NCI-H1417 (cell line): ENCODE data around the gene NPPB.
A peak's percentile ranks its signal among the peaks of the same experiment; 100 is the strongest.
"Not testable (repeated sequence)": the region's sequence is repeated elsewhere in the genome, so short reads cannot be mapped to it uniquely, and the experiment has no call there.

Source experiments
- DNase-seq, 3 experiments: peaks; one replicate each; lab custom pipeline; 2025; lab: John Stamatoyannopoulos, UW

Gene NPPB

DNA sequence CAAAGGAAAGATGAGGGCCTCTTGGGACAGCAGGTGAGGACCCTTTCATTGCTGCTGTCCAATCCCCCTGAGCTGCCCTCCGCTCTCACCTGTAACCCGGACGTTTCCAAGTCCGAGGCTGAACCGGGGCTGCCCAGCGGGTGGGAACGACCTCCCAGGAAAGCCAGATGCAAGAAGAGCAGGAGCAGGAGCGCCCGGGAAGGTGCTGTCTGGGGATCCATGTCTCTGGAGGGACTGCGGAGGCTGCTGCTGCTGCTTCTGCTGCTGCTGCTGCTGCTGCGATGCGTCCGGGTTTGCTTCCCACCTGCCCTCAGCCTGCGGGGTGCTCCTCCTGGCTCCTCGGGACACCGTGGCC is at the start of gene NPPB:
TSS of gene NPPB (minus strand) at position 333 of the 355 bp plus-strand sequence. CDS start at position 221, 112 bp downstream.
- DNase-seq, result no peak

DNA sequence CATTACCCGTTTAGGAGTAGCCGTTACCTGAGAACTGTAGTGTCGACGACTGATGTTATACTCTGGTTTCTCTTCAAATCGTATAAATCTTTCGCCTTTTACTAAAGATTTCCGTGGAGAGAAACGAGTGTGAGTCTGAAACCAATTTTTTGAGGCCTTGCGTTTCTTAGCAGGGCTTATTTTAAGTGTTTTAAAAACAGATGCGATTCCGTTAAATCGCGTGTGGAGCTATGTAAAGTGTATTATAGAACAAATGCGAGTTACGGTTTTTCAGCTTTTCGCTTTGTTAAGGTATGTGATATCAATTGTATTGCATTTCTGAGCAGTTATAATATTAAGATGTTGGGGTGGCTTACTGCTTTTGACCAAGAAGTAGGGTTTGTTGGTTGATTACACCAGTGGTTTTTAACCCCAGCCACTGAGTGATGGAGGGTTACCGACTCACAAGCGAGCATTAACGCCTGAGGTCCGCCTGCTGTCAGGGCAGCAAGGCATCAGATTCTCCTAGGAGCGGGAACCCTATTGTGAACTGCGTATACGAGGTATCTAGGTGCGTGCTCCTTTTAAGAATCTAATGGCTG is 49.4 kb upstream of the NPPB start:
- DNase-seq, result peak; percentile 90 to 99 (median 91)

DNA sequence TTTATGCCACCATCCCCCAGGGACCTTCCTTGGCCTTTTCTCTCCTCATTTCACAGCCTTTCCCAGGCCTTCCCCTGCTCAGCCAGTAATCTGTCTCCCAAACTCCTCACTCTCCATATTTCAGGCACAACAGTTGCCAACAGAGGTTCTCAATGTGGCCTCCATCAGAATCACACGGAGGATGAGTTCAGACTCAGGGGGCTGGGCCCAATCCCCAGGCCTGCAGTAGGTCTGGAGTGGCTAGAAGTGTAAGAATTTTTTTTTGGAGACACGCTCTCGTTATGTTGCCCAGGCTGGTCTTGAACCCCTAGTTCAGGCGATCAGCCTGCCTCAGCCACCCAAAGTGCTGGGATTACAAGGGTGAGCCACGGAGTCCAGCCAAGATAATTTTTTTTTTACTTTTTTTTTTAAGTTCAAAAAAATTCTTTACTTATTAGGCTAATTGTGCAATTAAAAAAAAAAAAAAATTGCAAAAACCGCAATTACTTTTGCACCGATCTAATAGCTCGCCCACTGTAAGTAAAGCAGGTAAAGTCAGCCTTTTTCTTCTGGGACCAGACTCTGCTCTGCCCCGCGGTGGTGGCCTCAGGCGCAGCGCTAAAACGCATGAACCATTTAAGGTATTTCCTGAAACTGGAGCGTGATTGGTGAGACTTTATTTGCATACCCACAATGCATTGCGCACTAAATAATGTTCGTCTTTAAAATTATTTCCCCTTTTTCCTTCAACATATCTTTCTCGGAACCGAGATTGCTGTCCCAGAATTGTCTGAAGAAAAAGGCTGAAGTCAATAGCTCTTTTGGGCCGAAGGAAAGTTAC is 48.7 kb upstream of the NPPB start:
- DNase-seq, result peak; percentile 91 to 99 (median 97)

DNA sequence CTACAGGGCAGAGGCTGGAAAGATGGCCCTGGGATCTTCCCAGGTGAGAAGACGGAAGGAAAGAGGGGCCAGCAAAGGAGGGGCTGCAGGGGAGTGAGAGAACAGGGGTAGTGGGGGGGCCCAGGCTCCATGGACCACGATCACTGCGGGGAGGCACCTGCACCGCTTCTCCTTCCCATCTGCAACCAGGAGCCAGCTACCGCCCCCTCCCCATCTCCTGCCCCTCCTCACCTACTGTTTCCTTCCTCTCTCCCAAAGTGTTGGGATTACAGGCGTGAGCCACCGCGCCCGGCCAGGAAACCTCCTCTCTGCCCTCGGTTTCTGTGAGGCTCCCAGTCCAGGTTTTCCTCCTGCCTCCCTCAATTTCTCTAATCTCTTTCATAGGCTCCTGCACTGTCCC is 48.1 kb upstream of the NPPB start:
- DNase-seq, result no peak

DNA sequence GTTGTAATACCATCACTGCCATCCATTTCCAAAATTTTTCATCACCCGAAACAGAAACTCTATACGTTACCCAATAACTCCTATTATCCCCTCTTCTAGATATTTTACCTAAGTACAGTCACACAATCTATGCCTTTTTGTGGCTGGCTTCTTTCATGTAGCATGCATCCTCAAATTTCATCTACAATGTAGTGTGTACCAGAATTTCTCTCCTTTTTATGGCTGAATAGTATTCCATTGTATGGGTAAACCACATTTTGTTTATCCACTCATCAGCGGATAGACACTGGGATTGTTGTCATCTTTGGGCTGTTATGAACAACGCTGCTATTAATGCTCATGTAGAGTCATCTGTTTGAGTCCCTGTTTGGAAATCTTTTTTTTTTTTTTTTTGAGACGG is 46.2 kb upstream of the NPPB start:
- DNase-seq, result no peak

DNA sequence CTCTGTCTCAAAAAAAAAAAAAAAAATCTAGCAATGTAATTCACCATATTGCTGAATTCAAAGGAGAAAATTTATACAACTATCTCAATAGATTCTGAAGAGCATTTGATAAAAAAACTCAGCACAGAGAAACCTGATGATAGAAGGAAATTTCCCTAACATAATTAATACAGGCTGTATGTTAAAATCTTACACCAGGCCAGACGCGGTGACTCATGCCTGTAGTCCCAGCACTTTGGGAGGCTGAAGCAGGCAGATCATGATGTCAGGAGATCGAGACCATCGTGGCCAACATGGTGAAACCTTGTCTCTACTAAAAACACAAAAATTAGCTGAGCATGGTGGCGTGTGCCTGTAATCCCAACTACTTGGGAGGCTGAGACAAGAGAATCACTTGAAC is 45.4 kb upstream of the NPPB start:
- not testable (repeated sequence) for DNase-seq

DNA sequence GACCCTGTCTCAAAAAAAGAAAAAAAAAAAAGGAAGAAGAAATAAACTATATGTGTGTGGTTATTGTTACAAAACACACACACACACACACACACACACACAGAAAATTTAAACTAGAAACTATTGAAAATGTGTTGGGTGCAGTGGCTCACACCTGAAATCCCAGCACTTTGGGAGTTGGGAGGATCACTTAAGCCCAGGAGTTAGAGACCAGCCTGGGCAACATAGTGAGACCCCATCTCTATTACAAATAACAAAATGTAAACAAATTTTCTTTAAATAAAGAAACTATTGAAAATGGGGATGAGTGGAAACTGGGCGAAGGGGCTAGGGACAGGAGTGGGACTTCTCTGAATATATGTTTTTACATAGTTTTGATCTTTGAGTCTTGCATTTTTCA is 44.5 kb upstream of the NPPB start:
- DNase-seq, result no peak

DNA sequence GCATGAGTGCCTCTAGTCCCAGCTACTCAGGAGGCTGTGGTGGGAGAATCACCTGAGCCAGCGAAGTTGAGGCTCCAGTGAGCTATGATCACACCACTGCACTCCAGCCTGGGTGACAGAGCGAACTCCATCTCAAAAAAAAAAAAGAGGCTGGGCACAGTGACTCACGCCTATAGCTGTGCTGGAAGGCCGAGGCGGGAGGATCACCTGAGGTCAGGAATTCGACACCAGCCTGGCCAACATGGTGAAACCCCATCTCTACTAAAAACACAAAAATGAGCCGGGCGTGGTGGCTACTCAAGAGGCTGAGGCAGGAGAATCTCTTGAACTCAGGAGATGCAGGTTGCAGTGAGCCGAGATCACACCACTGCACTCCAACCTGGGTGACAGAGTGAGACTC is 42.7 kb upstream of the NPPB start:
- not testable (repeated sequence) for DNase-seq

DNA sequence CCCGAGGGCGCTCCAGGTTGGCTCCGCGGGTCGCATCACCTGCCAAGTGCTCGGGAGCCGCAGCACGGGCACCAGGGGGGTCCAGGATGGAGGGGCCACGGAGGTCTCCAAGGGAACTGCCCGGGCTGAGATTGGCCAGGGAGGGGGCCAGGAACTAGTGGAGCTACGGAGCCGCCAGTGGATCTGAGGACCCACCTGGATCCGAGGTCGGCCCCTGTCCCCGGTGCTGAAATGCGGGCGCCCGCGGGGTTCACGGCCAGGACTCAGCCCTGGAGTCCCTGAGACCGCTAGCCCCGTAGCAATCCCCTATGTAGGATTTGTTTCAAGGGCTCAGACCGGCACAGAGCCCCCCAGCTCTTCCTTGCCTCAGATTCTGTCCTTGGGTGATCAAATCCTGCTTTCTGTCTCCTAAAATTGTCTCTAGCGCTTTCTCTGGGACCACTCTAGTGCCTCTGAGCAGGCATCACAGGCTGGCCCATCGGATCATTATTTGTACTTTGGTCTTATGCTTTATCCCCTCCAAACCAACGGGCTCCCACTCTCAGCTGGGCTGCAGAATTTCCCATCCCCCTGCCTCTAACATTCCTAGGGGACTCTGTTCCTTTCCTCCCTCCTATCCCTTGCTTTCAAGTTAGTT is 40.2 kb upstream of the NPPB start:
- DNase-seq, result no peak

DNA sequence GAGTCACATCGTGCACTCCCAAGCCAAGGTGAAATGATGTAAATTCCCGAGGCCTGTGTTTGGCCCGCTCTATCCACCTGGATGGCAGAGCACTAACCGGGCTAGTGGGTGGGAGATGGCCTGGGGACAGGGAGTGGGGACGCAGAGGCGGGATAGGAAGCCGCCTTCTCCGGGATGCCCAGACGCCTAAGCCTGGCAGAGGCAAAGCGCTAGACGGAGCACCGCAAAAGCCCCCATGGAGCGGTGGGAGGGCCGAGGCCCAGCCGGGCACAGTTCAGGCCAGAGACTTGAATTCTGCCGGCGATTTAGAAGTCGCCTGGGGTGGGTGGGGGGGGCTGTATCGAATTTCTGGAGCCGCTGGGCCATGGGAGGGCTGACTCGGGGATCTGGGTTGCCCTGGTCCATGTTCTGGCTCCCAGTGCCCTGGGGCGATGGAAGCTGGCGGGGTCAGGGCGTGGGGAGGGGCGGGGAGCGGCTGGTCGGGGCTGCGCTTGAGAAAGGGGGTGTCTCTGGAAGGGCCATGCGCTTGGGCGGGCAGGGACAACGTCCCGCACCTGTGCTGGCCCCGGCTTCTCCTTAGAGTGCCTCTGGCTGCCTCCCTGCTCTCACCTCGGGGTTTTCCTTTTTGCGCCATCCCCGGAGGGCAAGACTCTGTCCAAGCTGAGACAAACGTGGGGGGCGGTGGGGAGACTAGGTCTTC is 39.5 kb upstream of the NPPB start:
- no peak for DNase-seq

DNA sequence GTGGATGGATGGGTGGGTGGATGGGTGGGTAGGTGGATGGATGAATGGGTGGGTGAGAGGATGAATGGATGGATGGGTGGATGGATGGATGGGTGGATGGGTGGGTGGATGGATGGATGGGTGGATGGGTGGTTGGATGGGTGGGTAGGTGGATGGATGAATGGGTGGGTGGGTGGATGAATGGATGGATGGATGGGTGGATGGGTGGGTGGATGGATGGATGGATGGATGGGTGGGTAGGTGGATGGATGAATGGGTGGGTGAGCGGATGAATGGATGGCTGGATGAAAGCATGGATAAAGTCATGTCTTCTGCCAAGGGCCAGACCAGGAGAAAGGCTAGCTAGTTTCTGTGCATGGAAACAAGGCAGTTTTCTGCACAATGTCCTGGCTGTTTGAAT is 35.8 kb upstream of the NPPB start:
- DNase-seq, result not testable (repeated sequence)

DNA sequence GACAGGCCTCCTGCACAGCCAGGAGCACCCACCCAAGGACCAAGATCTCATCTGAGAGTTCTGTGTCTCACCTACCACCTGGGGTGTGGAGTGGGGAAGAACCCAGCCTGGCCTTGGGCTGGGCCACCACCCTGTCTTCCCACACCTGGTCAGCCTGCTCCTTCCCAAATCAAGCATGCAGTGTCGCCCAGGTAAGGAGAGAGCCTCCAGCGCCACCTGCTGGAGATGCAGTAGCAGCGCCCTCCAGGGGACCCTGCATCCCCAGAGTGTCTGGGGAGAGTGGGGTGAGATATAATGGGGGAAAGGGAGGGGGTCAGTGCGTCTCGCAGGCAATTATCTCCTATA is 35.1 kb upstream of the NPPB start:
- peak; percentile 54 to 76 (median 63) for DNase-seq

DNA sequence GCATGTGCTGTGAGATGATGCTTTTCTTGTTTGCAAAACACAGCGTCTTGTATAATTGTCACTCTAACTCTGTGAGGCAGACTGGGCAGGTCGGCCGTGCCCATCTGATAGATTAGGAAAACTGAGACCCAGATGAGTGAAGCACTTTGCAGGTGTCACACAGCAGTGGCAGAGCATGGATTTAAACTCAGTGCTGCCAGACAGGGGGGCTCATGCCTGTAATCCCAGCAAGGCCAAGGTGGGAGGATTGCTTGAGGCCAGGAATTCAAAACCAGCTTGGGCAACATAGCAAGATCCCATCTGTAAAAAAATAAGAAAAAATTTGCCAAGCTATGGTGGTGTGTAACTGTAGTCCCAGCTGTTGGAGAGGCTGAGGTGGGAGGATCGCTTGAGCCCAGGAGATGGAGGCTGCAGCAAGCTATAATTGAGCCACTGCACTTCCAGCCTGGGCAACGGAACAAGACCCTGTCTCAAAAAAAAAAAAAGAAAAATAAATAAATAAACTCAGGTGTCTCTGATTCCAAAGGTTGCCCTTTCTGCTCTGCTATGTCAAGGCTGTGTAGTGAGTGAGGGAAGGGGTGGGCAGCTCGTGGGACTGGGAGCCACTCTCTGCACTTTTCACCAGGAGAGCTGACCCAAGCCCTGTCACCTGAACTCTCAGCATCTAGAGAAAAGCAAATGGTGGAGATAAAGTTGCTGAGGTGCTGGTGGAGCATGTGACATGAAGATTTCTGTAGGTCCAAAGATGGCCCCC is 32.9 kb upstream of the NPPB start:
- DNase-seq, result no peak

DNA sequence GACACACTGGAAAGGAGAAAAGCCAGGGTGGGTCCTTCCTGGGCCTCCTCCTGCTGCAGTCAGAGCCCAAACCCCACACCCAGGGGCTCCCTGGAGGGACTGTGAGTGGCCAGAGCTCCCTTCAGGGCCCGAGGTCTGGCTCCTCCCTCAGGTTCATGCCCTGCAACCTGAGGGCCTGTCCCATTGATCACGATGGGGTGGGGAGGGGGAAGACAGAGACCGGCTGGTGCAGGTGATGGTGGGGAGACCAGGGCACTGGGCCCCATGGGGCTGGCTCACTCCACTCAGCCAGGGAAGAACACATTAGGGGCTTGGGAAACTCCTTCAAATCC is 30.1 kb upstream of the NPPB start:
- DNase-seq, result no peak

DNA sequence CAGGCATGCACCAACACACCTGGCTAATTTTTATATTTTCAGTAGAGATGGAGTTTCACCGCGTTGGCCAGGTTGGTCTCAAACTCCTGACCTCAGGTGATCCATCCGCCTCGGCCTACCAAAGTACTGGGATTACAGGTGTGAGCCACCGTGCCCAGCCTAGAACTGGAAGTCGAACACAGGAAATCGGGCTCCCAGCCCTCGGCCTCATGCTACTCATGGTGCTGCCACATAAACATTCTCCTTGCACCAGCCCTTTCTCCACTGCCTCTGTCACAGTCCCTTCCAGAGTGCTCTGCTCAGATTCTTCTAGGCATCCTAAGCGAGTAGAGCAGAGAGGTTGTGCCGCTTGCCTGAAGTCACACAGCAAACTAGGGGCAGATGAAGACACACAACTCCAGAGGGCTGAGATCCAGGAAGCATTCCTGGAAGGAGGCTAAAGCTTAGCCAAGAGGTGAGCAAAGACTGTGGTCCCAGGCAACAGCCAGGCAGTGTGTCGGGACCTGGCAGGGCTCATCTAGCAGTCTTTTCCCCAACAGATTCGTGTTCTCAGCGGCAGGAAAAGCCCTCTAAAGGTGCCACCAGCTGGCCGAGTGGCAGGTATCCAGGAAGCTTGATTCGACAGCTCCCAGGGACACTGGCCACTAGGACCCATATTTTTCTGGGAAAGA is 29.6 kb upstream of the NPPB start:
- DNase-seq, result no peak

DNA sequence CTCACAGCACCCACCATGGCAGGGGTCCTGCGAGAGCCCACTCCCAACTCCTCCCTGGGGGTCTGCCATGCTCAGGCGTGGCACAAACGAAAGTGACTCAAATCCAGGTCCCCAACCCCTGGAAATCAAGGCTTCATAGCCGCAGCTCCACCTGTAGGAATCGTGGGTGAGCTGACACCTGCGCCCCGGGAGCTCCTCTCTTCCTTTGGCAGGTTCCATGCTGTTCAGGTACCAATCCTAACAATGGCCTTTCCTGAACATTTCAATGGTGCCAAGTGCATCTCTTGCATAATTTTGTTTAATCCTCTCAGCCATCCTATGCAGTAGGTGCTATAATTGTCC is 28.9 kb upstream of the NPPB start:
- DNase-seq, result no peak

DNA sequence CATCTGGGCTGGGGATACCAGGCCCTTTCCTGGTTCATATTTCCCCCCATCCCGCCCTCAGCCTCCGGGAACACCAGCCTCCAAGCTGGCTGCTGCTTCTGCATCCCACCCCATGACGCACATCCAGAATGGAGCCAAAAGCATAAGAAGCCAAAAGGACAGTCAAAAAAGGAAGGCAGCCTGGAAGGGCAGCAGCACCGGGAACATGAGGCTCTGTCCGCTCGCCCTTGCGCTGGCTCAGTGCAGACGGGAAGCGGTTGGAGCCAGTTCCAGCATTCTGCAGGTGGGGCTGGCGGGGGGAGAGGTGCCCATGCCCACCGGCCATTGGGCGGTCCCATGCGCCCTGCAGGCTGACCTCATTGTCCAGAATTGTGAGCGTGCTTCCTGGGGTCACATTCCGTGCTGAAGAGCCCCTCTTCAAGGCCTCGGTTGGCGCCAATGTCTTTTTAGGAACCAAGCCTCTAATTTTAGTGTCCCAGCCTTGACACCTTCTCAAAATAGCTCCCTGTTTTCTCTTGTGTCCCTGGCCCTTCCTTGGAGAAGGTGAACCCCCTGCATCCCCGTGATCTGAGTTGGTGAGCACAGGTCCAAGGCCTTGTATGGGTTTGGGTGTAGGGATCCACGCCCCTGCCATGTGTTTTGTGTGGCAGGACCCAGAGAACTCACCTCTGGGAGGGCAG is 28.4 kb upstream of the NPPB start:
- no peak for DNase-seq

DNA sequence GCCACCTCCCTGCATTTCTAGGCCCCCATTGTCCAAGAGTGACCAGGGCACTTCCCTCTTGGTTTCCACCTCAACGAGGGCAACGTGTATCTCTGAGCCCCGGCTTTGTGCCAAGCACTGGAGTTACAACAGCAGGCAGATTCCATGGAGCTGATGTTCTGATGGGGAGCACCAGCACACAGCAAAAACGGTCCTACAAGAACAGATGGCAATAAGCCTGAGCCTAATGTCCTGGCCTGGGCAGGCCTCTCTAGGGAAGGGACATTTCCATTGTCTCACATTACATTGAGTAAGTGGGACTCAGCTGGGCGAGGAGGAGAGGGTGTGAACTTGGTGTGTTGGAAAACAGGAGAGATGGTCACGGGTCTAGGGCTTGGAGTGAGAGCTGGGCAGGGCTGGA is 27.2 kb upstream of the NPPB start:
- DNase-seq, result peak in 1 of 3 experiments; percentile 6

DNA sequence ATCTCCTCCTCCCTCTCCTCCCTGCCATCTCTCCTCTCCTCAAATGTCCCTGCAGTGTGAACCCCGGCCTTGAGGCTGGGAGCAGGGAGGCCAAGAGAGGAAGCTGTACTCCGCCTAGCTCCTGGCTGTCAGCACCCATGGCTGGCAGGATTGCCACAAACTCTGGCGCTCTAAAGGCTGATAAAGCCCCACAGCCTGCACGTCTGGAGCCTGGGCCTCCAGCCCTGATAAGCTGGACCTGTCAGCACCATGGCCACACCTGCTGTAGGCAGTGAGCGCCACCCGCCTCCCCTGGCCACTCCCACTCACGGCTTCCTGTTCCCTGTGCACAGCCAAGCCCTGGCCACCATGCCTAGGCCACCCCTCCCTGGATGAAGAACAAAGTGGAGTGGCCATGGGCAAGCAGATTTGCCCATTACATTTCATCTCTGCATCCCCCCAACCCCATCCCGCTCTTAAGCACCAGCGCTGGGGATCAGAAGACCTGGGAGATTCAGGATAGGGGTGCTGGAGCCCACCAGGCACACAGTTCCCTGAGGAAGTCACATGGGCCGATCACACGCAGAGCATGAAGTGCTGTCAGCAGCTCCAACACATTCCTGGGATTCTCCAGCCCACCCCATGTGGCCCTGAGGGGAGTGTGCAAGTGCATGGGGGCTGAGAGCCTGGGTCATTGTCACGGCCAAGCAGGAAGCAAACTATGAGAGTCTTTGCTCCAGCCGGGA is 24.2 kb upstream of the NPPB start:
- DNase-seq, result peak in 1 of 3 experiments; percentile 24

DNA sequence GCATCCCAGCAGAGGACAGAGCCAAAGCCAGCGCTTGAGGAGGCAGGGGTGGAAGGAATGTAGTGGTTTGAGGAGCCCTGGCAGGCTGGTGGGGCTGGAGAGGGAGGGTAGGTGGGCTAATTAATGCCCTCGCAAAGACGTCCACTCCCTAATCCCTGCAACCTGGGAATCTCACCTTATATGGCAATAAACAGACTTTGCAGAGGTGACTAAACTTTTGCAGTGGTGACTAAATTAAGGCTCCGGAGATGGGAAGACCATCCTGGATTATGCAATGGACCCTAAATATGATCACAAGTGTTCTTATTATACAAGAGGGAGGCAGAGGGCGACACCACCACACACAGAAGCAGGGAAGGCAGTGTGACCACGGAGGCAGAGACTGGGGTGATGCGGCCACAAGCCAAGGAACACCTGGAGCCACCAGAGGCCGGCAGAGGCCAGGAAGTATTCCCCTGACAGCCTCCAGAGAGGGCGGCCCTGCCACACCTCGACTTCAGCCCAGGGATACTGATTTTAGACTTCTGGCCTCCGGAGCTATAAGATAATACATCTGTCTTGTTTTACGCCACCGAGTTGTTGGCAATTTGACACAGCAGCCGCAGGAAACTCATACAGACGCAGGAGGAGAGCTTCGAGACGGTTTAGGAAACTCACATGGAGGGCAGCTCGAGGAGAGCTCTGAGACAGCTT is 23.1 kb upstream of the NPPB start:
- no peak for DNase-seq
